GM23338 (cell line): ENCODE measurements around the gene GOLM1. TPM values are rescaled to one million over a fixed set of nuclear protein-coding genes. Genes with fewer than 3 reads are reported as not detected.

Experiments used
- ATAC-seq: fragments of 200-7000 bp; cut with Tn5 transposase; 3 replicates; pipeline ENCODE4 v1.9.1; 2020
- DNase-seq: peaks from one replicate; pipeline ENCODE4 v3.0.0-alpha.2; 2015; ENCODE audit warnings: low spot score
- H2AFZ ChIP-seq: fragments of 200-600 bp; sonication (generic); 2 replicates; pipeline ENCODE4 v1.8.0; 2016; ENCODE audit warnings: antibody characterized with exemption, mild to moderate bottlenecking, moderate library complexity
- H3F3A ChIP-seq: fragments of 200-600 bp; sonication (generic); replicated peaks from 2 replicates; pipeline ENCODE4 v1.8.0; 2017; ENCODE audit warnings: antibody characterized with exemption, mixed run types, low read depth
- H3K27ac ChIP-seq: fragments of 200-600 bp; sonication (generic); 2 replicates; pipeline ENCODE4 v1.6.1; 2016; ENCODE audit warnings: low read depth
- H3K27me3 ChIP-seq: fragments of 200-600 bp; sonication (generic); 2 replicates; pipeline ENCODE4 v1.8.0; 2016; ENCODE audit warnings: mild to moderate bottlenecking, mixed run types, moderate library complexity; ENCODE audit not compliant: insufficient read depth
- H3K36me3 ChIP-seq: fragments of 200-600 bp; sonication (generic); 2 replicates; pipeline ENCODE4 v1.8.0; 2016; ENCODE audit warnings: mild to moderate bottlenecking; ENCODE audit not compliant: insufficient read depth
- H3K4me1 ChIP-seq: fragments of 200-600 bp; sonication (generic); 2 replicates; pipeline ENCODE4 v1.8.0; 2016; ENCODE audit warnings: mild to moderate bottlenecking, moderate library complexity; ENCODE audit not compliant: insufficient read depth
- H3K4me2 ChIP-seq: fragments of 200-600 bp; sonication (generic); 2 replicates; pipeline ENCODE4 v1.7.1; 2017; ENCODE audit warnings: mixed run types
- H3K4me3 ChIP-seq: fragments of 200-600 bp; sonication (generic); 2 replicates; pipeline ENCODE4 v1.6.1; 2016; ENCODE audit warnings: mixed run types
- H3K79me2 ChIP-seq: fragments of 200-600 bp; sonication (generic); replicated peaks from 2 replicates; pipeline ENCODE4 v1.8.0; 2017; ENCODE audit warnings: mild to moderate bottlenecking; ENCODE audit not compliant: insufficient read depth
- H3K9me2 ChIP-seq: fragments of 200-600 bp; sonication (generic); 2 replicates; pipeline ENCODE4 v1.8.0; 2017; ENCODE audit not compliant: insufficient read depth
- H4K20me1 ChIP-seq: fragments of 200-600 bp; sonication (generic); replicated peaks from 2 replicates; pipeline ENCODE4 v1.8.0; 2017; ENCODE audit warnings: mild to moderate bottlenecking; ENCODE audit not compliant: insufficient read depth
- H3K27ac Mint-ChIP-seq: 2 replicates; pipeline ENCODE4 v1.8.0; 2020; ENCODE audit warnings: inconsistent platforms, mild to moderate bottlenecking, moderate library complexity, mixed read lengths
- H3K27me3 Mint-ChIP-seq: 3 replicates; pipeline ENCODE4 v1.8.0; 2022; ENCODE audit warnings: low read depth, mild to moderate bottlenecking, moderate library complexity, mixed read lengths, inconsistent platforms; ENCODE audit not compliant: insufficient read depth, poor library complexity
- H3K36me3 Mint-ChIP-seq: 3 replicates; pipeline ENCODE4 v1.8.0; 2021; ENCODE audit warnings: low read depth, mild to moderate bottlenecking, inconsistent platforms, moderate library complexity, mixed read lengths
- H3K4me1 Mint-ChIP-seq: 3 replicates; pipeline ENCODE4 v1.8.0; 2020; ENCODE audit warnings: mild to moderate bottlenecking, inconsistent platforms, mixed read lengths
- H3K4me3 Mint-ChIP-seq: 3 replicates; pipeline ENCODE4 v1.8.0; 2021; ENCODE audit warnings: moderate library complexity, mild to moderate bottlenecking, inconsistent platforms, mixed read lengths
- H3K9me3 Mint-ChIP-seq: 3 replicates; pipeline ENCODE4 v1.8.0; 2020; ENCODE audit warnings: moderate library complexity, mild to moderate bottlenecking, inconsistent platforms, mixed read lengths
- EZH2 ChIP-seq: fragments of 200-600 bp; sonication (generic); IDR thresholded peaks from one replicate; pipeline ENCODE4 v1.8.0; 2017; ENCODE audit warnings: antibody characterized with exemption, mild to moderate bottlenecking, low read depth; ENCODE audit not compliant: unreplicated experiment
- EZH2phosphoT487 ChIP-seq: fragments of 200-600 bp; sonication (generic); IDR thresholded peaks from one replicate; pipeline ENCODE4 v1.8.1; 2018; ENCODE audit warnings: antibody characterized with exemption; ENCODE audit not compliant: unreplicated experiment
- JUNB ChIP-seq: IDR thresholded peaks from one replicate; pipeline ENCODE4 v1.6.1; 2016; ENCODE audit warnings: antibody characterized with exemption; ENCODE audit not compliant: unreplicated experiment
- NANOG ChIP-seq: IDR thresholded peaks from 2 replicates; pipeline ENCODE4 v1.6.1; 2016; ENCODE audit warnings: antibody characterized with exemption, borderline replicate concordance
- ZNF114 ChIP-seq: fragments of 250-450 bp; sonication (Bioruptor Pico); IDR thresholded peaks from 2 replicates; pipeline ENCODE4 v1.5.0; 2020; ENCODE audit warnings: mild to moderate bottlenecking, moderate library complexity
- polyA plus RNA-seq: library from polyadenylated mRNA; unstranded; fragments of >200 nt; fragmentation: Nextera tagmentation; extraction: Ambion mirVana; gene quantifications from 2 replicates; pipeline ENCODE4 v1.2.1, GENCODE V29; 2016
- total RNA-seq: library from RNA; depleted of rRNA; stranded (reverse); fragments of >200 nt; shearing (Covaris generic); gene quantifications from 2 replicates; pipeline ENCODE4 v1.2.3, GENCODE V29; 2014
- TF ChIP-seq, protein P1 (sequence below): IDR thresholded peaks from 2 replicates; pipeline ENCODE4 v1.6.1; 2016; ENCODE audit warnings: antibody characterized with exemption
- TF ChIP-seq, protein P2 (sequence below): IDR thresholded peaks from one replicate; pipeline ENCODE4 v1.6.1; 2018; ENCODE audit warnings: antibody characterized with exemption; ENCODE audit not compliant: unreplicated experiment
- TF ChIP-seq, protein P3 (sequence below): fragments of 250-450 bp; sonication (Bioruptor Pico); IDR thresholded peaks from 2 replicates; pipeline ENCODE4 v1.5.0; 2020; ENCODE audit warnings: mild to moderate bottlenecking, moderate library complexity

GOLM1 gene
- total and polyA plus RNA-seq, 2 experiments from 2014 or later: 58.3 to 92.4 TPM

DNA sequence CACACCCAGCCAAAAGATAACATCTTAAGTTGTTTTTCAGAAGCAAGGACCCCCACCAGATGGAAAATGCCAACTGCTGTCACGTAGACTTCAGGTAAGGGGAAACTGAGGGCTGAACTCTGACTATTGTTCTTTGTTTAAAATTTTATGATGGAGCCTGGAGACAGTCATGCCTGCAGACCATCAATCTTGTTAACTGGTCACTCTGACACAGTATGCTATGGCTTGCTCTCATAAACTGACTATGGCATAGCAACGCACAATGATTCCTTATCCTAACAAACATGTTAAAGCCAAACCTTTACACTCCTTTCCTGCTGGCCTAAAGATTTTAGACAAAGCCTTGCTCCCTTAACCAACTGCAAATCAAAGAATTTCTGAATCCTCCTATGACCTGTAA lies 43.6 kb upstream of the GOLM1 start:
- H3K9me3 Mint-ChIP-seq: peaks cover 16% of the 10 kb centered on the region
- no peak for TF ChIP-seq EZH2phosphoT487
- TF ChIP-seq NANOG: no peak
- TF ChIP-seq JUNB: no peak
- TF ChIP-seq, protein P1, sequence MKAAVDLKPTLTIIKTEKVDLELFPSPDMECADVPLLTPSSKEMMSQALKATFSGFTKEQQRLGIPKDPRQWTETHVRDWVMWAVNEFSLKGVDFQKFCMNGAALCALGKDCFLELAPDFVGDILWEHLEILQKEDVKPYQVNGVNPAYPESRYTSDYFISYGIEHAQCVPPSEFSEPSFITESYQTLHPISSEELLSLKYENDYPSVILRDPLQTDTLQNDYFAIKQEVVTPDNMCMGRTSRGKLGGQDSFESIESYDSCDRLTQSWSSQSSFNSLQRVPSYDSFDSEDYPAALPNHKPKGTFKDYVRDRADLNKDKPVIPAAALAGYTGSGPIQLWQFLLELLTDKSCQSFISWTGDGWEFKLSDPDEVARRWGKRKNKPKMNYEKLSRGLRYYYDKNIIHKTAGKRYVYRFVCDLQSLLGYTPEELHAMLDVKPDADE: no peak
- TF ChIP-seq, protein P2, sequence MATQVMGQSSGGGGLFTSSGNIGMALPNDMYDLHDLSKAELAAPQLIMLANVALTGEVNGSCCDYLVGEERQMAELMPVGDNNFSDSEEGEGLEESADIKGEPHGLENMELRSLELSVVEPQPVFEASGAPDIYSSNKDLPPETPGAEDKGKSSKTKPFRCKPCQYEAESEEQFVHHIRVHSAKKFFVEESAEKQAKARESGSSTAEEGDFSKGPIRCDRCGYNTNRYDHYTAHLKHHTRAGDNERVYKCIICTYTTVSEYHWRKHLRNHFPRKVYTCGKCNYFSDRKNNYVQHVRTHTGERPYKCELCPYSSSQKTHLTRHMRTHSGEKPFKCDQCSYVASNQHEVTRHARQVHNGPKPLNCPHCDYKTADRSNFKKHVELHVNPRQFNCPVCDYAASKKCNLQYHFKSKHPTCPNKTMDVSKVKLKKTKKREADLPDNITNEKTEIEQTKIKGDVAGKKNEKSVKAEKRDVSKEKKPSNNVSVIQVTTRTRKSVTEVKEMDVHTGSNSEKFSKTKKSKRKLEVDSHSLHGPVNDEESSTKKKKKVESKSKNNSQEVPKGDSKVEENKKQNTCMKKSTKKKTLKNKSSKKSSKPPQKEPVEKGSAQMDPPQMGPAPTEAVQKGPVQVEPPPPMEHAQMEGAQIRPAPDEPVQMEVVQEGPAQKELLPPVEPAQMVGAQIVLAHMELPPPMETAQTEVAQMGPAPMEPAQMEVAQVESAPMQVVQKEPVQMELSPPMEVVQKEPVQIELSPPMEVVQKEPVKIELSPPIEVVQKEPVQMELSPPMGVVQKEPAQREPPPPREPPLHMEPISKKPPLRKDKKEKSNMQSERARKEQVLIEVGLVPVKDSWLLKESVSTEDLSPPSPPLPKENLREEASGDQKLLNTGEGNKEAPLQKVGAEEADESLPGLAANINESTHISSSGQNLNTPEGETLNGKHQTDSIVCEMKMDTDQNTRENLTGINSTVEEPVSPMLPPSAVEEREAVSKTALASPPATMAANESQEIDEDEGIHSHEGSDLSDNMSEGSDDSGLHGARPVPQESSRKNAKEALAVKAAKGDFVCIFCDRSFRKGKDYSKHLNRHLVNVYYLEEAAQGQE: no peak
- TF ChIP-seq, protein P3, sequence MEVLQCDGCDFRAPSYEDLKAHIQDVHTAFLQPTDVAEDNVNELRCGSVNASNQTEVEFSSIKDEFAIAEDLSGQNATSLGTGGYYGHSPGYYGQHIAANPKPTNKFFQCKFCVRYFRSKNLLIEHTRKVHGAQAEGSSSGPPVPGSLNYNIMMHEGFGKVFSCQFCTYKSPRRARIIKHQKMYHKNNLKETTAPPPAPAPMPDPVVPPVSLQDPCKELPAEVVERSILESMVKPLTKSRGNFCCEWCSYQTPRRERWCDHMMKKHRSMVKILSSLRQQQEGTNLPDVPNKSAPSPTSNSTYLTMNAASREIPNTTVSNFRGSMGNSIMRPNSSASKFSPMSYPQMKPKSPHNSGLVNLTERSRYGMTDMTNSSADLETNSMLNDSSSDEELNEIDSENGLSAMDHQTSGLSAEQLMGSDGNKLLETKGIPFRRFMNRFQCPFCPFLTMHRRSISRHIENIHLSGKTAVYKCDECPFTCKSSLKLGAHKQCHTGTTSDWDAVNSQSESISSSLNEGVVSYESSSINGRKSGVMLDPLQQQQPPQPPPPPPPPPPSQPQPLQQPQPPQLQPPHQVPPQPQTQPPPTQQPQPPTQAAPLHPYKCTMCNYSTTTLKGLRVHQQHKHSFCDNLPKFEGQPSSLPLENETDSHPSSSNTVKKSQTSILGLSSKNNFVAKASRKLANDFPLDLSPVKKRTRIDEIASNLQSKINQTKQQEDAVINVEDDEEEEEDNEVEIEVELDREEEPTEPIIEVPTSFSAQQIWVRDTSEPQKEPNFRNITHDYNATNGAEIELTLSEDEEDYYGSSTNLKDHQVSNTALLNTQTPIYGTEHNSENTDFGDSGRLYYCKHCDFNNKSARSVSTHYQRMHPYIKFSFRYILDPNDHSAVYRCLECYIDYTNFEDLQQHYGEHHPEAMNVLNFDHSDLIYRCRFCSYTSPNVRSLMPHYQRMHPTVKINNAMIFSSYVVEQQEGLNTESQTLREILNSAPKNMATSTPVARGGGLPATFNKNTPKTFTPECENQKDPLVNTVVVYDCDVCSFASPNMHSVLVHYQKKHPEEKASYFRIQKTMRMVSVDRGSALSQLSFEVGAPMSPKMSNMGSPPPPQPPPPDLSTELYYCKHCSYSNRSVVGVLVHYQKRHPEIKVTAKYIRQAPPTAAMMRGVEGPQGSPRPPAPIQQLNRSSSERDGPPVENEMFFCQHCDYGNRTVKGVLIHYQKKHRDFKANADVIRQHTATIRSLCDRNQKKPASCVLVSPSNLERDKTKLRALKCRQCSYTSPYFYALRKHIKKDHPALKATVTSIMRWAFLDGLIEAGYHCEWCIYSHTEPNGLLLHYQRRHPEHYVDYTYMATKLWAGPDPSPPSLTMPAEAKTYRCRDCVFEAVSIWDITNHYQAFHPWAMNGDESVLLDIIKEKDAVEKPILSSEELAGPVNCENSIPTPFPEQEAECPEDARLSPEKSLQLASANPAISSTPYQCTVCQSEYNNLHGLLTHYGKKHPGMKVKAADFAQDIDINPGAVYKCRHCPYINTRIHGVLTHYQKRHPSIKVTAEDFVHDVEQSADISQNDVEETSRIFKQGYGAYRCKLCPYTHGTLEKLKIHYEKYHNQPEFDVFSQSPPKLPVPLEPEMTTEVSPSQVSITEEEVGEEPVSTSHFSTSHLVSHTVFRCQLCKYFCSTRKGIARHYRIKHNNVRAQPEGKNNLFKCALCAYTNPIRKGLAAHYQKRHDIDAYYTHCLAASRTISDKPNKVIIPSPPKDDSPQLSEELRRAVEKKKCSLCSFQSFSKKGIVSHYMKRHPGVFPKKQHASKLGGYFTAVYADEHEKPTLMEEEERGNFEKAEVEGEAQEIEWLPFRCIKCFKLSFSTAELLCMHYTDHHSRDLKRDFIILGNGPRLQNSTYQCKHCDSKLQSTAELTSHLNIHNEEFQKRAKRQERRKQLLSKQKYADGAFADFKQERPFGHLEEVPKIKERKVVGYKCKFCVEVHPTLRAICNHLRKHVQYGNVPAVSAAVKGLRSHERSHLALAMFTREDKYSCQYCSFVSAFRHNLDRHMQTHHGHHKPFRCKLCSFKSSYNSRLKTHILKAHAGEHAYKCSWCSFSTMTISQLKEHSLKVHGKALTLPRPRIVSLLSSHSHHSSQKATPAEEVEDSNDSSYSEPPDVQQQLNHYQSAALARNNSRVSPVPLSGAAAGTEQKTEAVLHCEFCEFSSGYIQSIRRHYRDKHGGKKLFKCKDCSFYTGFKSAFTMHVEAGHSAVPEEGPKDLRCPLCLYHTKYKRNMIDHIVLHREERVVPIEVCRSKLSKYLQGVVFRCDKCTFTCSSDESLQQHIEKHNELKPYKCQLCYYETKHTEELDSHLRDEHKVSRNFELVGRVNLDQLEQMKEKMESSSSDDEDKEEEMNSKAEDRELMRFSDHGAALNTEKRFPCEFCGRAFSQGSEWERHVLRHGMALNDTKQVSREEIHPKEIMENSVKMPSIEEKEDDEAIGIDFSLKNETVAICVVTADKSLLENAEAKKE (CRISPR knock-in tag): no peak
- TF ChIP-seq ZNF114 (CRISPR knock-in tag): no peak
- no peak for TF ChIP-seq EZH2
- no peak overlapping the region for H2AFZ ChIP-seq
- H4K20me1 ChIP-seq: no peaks in the 10 kb centered on the region
- 0 out of 2 replicates have a peak, but pooled peaks cover under 1% of the 10 kb centered on the region for H3K36me3 ChIP-seq
- no peaks in the 10 kb centered on the region for H3K27me3 ChIP-seq
- ATAC-seq (no peak), DNase-seq (no peak)
- no peak overlapping the region for H3K27ac ChIP-seq
- peaks cover 9% of the 10 kb centered on the region for H3K27me3 Mint-ChIP-seq
- H3K4me1 ChIP-seq: no peaks in the 10 kb centered on the region
- no peak overlapping the region for H3K4me3 ChIP-seq
- no peaks in the 10 kb centered on the region for H3K79me2 ChIP-seq
- H3F3A ChIP-seq: no peaks in the 10 kb centered on the region
- H3K4me1 Mint-ChIP-seq: no peaks in the 10 kb centered on the region; the same call in 2 of the 3 replicates
- H3K27ac Mint-ChIP-seq: no peak overlapping the region
- H3K4me3 Mint-ChIP-seq: no peak overlapping the region
- no peaks in the 10 kb centered on the region for H3K9me2 ChIP-seq
- H3K4me2 ChIP-seq: no peak overlapping the region
- H3K36me3 Mint-ChIP-seq: peaks cover 12% of the 10 kb centered on the region; the same call in 2 of the 3 replicates
